ENCODE data around the gene METAP1D.

METAP1D gene

DNA sequence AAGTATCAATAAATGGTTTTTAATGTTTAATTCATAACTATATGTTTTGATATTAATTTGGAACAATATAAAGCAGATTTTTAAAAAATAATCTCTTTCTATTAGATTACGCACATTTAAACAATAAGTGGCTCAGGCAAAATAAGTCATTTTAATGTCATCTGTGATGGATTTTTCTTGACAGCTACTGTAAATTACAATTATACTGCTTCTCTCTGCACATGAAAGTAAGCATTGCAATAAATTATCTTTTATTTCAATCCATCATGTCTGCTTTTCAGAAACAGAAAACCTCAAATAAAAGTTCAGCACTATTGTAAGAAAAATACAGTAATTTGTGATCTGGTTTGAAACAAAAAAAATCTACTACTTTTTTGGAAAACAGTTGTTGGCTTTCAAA is 74.5 kb downstream of the METAP1D start:
- no peak for FAIRE-seq

DNA sequence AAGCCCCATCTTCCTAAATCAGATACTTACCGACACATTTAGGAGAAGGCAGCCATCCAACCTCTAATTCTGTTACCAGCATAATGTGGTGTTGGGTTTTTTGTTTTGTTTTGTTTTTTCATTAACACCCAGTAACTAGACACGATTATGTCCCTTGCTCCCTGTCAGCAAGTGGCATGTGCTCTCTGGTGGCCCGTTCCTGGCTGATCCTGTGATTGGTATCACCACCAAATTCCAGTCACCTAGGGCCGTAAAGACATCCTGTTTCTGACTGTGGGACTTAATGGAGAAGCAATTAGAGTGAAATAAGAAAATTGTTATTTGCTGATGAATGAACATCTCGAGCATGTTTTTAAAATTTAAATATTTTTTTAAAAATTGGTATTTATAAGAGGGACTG is 79.7 kb downstream of the METAP1D start:
- DNase-seq (ENCODE audit: insufficient read length, low spot score) (no peak), FAIRE-seq (no peak)

More for the DNA sequence above, 74.5 kb downstream of the METAP1D start:
- DNase-seq (ENCODE audit: insufficient read length, low spot score), result no peak

DNA sequence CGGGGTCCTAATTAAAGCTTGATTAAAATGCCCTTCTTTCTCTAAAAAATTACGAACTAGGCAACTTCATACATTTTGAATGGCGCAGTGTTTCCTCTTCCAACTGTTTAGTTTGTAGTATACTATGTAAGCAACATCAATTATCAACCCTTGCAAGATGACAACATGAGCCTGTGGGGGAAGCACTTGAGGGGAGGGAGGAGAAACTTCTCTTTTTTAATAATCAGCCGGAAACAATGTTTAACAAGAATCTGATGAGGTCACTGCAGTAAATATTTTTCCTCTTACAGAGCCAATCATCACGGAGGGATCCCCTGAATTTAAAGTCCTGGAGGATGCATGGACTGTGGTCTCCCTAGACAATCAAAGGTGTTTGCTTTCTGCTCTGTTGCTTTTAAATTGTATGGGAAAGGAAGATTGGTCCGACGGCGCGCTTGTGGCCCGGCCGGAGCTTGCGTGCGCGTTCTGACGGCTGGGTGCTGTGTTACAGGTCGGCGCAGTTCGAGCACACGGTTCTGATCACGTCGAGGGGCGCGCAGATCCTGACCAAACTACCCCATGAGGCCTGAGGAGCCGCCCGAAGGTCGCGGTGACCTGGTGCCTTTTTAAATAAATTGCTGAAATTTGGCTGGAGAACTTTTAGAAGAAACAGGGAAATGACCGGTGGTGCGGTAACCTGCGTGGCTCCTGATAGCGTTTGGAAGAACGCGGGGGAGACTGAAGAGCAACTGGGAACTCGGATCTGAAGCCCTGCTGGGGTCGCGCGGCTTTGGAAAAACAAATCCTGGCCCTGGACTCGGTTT is 80.3 kb downstream of the METAP1D start:
- no peak for FAIRE-seq
- DNase-seq (ENCODE audit: insufficient read length, low spot score), result peak; percentile 35

DNA sequence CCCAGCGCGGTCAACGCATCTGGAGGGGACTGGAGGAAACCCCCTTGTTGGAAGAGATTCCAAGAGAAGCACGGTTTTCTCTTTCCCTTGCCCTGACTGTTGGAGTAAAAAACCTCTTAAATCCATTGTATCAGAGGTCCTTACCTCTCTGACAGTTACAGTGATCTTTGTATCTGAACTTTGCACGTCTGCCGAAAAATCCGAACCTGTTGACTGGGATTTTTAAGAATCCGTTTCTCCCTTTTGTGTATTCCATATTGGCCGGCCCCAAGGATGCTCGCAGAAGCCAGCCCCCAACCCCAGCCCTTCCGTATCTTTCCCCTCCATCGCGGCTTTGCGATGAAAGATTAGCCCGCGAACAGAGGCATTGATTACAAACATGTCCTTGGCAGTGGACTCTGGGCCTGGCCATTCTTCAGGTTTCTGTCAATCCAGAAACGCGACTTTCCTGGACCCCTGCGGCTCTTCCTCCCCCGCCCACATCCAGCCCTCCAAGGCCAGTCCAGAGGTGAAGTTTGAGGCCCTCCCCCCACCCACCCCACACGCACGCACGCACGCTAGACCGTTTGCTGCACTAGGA is 81.0 kb downstream of the METAP1D start:
- no peak for DNase-seq (ENCODE audit: insufficient read length, low spot score)
- FAIRE-seq, result no peak

DNA sequence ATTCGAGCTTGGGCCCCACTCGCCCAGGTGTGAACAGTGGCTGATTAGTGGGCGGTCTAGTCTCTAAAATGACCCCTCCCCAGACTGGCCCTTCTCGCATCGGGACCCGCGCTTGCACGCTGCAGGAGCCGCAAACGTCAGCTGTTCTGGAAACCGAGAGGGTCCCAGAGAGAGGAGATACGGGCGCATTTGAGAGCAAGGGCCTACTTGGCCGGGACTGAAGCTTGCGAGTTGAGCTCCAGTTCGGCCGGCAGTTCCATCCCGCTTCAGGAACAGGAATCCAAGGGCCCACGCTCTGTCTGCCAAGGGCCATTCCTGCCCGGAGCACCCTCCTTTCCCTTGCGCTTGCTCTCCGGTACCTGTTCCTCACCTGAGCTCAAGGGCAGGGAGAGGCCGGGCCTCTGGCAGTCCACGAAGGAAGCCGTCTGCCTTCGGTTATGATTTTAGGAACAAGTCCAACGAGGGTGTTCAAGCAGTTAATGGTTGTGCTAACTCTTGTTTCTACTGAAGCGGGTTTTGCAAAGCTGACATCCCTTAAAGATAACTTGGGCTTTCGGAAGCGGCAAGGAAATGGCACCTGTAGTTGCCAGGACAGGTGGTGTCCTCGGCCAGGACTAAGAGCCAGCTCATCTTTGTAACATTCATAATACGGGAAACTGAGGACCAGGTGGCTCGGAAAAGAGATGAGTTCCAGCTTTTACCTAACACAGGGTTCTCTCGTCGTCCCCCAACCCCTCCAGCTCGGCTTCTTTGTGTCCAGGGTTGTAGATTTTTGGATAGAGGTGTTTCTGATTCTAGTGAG is 81.7 kb downstream of the METAP1D start:
- no peak for DNase-seq (ENCODE audit: insufficient read length, low spot score)
- no peak for FAIRE-seq

DNA sequence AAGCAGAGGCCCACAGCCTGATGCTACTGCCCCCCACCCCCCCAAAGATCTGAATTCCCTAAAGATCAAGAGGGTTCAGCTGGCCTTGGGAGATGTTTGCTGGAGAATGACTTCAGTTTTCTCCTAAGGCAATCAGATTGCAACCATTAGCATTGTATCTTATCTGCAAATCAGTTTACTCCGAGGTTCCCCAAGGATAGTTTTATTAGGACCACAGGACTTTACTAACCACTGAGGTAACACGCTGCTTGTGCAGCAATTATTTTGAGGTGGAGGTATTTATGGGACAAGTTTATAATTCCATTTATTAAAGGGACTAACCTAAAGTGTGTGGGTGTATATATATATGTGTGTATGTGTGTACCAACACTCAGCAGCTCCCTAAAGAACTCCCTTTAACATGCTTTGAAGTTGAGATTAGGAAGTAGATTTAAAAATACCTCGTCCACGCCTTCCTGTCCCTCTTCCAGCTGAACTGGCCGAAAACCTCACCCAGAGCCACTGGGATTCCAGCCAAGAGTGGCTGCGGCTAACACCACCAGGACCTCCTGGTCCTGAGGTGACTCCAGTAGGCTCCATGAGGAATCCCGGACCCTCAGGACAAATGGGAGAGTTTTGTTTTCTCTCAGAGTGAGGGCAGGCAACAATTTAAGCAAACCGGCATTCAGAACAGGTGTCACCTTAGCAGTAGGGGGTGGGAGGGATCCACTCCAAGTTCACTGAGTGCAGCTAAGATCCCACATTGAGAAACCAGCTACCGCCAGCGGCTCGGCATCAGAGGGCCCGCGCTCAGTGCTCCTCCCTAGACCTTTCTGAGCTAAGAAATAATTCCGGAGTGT is 82.6 kb downstream of the METAP1D start:
- no peak for DNase-seq (ENCODE audit: insufficient read length, low spot score)
- FAIRE-seq, result no peak

DNA sequence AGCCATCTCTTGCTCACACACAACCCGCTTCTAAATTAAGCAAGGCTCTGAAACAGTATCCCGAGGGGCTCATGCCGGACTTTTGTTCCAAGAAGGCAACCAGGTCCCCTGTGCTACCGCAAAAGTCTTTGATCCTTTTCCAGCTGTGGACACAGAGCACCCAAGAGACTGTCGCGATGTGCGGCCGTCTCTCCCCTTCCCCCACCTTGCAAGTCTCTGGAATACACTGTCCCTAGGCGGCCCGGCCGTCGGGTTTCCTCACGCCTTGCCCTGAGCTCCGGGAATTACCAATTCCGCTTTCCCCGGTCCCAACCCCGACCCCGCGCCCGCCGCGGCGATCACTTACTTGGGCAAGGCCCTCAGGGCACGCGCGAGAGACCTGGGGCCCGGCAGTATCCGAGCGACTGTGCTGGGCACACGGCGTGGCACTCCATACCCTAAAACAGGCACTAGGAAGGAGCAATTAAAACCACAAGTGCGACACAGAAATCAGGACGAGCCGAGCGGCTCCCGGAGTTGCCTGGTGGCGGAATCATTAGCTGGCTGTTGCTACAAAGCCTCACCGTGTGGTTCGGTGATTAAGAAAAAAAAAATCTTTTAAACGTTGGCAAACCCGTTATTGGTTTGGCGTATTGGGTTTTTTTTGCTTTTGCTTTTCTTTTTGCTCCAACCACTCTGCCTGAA is 83.3 kb downstream of the METAP1D start:
- FAIRE-seq (no peak), DNase-seq (ENCODE audit: insufficient read length, low spot score) (no peak)

DNA sequence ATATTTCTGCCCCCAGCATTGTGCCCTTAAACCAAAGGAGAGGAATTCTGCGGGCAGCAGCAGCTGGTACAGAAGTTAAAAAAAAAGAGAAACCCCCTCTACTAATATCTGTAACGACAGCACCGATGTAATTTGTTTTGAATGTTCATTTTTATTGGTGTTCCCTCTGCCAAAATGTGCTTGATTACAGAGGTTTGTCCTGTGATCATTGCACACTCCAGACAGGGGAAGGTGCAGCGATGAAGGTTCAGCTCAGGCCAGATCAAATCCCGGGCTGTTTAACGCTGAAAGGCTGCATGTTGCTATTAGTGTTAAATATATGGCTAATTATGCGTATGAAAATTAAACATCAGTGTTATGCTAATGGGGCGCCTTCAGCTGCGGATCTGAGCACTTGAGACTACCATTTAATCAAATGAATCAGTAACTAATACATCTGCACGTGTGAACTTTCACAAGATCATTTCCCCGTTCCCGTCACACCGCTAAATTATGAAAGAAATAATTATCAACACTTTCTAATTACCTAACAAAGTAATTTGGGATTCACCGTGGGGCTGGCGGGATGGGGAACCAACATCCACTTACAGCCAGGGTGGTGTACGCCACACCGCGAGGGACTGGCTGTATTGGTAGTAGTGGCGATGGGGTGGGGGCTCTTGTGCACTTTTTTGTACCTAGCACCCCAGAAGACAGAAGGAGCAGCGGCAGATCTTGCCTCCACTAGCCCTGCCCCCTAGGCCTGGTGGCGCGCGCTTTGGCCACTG is 84.1 kb downstream of the METAP1D start:
- no peak for DNase-seq (ENCODE audit: insufficient read length, low spot score)
- no peak for FAIRE-seq

DNA sequence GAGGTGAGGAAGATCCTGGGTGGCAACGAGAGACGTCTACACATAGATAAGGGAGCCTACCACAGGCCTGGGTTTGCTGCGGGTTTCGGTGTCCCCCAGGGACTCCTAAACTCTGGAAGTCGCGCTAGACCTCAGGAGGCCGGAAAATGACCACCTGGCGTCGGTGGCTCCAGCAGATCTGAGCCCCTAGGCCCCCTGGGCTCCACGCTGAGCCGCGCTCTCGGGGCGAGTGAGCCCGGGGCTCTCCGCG is 84.6 kb downstream of the METAP1D start:
- peak; percentile 43 for DNase-seq (ENCODE audit: insufficient read length, low spot score)
- FAIRE-seq, result no peak

DNA sequence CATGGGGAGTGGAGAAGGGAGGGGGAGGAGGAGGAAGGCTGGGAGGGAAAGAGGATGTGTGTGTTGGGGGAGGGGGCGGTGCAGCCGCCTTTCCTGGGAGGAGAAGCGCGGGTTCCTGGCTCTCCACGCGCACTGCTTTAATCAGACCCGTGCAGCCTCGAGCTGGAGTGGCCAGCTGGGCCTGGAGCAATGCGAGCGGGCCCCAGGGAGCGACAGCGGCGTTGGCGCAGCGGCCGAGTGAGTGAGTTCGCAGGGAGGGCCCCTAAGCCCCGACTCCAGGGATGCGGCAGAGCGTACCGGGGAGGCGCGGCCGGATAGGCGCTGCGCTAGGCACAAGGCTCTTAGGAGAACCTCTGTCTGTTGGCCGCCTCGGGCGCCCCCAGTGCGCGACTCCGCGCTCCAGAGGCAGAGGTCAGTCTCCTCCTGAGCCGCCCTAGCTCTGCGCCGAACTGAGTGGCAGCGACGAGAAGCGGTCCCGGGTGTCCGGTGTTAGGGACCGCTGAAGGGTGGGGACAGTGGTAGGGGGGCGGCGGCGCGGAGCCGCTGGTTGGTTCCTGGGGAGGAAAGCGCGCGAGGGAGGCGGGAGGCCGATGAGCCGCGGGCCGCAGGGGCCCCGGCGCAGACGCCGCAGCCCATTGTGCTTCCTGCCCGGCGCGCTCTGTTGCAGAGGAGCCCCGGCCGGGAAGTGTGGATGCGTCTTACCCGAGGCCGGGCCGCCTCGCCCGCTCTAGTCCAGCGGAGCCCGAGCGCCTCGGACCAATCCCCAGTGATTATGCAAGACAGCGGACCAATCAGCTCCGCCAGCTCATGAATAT is 85.1 kb downstream of the METAP1D start:
- FAIRE-seq (no peak), DNase-seq (ENCODE audit: insufficient read length, low spot score) (peak; percentile 94)

DNA sequence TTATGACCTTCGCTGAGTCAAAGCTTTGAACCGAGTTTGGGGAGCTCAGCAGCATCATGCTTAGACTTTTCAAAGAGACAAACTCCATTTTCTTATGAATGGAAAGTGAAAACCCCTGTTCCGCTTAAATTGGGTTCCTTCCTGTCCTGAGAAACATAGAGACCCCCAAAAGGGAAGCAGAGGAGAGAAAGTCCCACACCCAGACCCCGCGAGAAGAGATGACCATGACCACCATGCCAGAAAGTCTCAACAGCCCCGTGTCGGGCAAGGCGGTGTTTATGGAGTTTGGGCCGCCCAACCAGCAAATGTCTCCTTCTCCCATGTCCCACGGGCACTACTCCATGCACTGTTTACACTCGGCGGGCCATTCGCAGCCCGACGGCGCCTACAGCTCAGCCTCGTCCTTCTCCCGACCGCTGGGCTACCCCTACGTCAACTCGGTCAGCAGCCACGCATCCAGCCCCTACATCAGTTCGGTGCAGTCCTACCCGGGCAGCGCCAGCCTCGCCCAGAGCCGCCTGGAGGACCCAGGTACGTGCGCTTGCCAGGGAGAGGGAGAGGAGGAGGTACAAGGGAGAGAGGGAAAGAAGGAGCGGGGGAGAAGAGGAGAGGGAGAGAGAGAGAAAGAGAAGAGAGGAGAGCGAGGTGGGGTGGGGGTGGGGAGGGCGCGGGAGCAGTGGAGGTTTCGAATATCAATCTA is 85.9 kb downstream of the METAP1D start, which contains the start of gene DLX1:
TSS of gene DLX1 (plus strand) at position 48 of the 700 bp plus-strand sequence. CDS start at position 219, 171 bp downstream.
- DNase-seq (ENCODE audit: insufficient read length, low spot score), result peak; percentile 52
- FAIRE-seq, result peak; percentile 54

DNA sequence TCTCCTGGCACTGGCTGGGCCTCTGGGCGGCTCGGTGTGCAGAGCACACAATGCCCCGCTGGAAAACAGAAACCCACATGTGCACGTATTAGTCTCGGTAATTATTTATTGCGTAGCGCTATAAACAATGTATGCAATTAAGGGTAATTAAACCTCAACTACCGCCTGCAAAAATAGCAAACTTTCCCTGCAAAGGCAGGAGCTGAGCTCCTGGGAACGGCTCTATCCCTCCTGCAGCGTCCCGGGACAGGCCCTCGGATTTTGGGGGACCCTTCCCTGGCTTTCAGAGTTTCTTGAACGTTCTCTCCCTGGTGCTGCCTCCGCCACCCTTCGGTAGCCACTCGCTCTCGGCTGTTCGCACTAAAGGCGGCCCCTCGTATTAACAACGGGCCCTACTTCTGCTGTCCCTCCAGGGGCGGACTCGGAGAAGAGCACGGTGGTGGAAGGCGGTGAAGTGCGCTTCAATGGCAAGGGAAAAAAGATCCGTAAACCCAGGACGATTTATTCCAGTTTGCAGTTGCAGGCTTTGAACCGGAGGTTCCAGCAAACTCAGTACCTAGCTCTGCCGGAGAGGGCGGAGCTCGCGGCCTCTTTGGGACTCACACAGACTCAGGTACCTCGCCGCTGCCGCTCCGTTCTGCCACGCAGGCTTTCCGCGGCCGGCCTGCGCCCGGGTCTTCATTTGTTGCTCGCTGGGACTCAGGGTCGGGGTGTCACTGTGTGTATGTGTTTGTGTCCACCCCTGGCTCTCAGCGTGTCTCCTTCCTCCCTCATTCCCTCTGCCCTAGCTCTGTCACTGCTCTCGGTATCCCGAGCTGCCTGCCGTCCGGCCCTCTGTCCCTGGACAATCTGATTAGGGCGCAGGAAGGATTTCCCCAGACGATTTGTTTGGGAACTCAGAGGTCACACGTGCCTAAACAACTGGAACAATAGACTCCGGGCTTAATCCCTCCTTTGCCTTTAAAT is 86.8 kb downstream of the METAP1D start:
- no peak for DNase-seq (ENCODE audit: insufficient read length, low spot score)
- FAIRE-seq, result no peak

DNA sequence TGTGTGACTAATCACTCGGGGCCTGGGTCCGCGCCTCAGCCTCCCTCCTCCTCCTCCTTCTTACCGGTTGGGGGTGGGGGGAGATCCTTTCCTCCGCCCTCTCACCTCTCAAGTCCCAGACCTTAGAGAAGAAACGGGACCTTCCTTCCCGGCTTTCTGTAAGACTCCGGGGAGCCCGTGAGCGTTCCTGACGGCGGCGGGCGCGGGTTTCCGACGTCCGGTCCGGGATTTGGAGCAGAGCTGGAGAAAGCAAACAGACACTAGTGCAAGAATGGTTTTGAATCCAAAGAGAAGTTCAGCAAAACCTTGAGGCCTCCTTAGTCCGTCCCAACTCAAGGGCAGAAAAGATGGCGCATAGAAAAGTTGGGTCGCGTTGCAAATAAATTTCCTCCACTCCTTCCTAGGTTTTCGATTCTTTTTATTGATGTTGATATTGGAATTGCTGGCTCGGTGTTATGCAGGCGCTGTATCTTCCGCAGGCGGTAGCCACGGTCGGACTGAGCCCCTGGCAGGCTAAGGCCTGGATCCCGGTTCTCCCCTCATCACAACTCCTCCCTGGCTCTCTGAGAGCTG is 87.5 kb downstream of the METAP1D start:
- FAIRE-seq, result no peak
- no peak for DNase-seq (ENCODE audit: insufficient read length, low spot score)

DNA sequence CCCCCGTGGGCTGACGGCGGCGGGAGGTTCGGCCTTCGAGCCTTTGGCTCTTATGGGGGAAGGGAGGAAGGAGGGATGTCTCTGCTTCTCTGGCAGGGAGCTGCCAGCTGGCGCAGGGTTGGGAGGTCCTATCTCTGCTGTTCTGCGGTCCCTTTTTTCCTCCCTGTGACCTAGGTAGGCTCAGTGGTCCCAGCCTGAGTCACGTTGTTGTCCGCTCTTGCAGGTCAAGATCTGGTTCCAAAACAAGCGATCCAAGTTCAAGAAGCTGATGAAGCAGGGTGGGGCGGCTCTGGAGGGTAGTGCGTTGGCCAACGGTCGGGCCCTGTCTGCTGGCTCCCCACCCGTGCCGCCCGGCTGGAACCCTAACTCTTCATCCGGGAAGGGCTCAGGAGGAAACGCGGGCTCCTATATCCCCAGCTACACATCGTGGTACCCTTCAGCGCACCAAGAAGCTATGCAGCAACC is 88.1 kb downstream of the METAP1D start:
- FAIRE-seq, result no peak
- DNase-seq (ENCODE audit: insufficient read length, low spot score), result no peak

DNA sequence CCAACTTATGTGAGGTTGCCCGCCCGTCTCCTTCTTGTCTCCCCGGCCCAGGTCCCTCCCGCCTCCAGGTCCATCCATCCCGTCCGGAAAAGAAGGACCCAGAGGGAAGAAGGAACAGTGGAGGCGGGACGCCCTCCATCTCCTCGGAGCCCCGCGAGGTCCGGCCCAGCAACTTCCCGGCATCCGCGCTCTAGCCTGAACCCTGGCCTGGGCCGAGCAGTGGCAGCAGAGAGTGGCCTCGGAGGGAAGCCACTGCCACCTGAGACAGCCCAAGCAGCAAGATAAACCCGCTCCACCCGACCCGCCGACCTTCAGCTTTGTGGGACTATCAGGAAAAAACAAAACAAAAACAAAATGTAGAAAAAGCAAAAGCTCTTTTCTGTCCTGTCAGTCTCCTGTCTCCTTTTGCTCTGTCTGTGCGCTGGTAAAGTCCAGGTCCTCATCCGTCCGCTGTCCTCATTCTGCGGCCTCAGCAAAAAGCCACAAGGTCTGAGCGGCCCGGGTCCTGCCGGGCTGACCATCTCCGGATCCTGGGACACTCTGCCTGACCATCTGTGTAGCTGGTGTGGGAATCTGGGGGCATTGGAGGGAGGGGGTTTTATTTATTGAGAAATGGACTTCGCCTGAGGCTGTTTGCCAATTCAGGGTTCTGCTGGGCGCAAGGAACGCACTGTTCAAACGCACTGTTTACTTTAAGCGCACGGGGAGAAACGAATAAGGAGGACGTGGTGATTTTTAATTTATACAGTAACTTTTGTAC is 88.7 kb downstream of the METAP1D start:
- DNase-seq (ENCODE audit: insufficient read length, low spot score) (no peak), FAIRE-seq (no peak)

DNA sequence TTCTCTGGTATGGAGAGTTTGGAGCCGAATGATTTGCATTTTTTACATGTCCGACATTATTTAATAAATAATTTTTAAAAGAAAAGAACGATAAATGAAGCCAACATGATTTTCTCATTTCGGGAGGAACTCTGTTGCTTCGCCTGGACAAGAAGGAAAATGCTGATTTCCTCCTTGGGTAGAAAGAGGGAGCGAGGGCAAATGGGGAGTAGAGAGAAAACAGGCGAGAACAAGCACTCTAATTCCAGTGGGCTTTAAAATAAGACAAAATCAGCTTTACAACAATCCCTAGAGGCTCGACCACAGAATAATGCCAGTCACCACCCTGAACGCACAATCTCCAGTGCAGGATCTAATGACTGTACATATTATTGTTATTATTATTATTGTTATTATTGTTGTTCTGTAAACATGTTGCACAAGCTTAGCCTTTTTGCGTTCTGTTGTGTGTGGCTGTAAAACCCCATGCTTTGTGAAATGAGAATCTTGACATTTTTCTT is 89.3 kb downstream of the METAP1D start:
- no peak for FAIRE-seq
- DNase-seq (ENCODE audit: insufficient read length, low spot score), result no peak
